HG03060 (cell line): ENCODE results near the gene ANKRD40.
A peak's percentile ranks its signal among the peaks of the same experiment; 100 is the strongest.
"Not testable (repeated sequence)": the region's sequence is repeated elsewhere in the genome, so short reads cannot be mapped to it uniquely, and the experiment has no call there.

Source experiments
- ATAC-seq: cut with Tn5 transposase; IDR thresholded peaks from one replicate; pipeline ENCODE4 v1.9.1; 2021; ENCODE audit warnings: low read depth, moderate number of reproducible peaks; ENCODE audit not compliant: unreplicated experiment

ANKRD40 gene

GRCh38 chr17:50707289-50708049, at the start of gene ANKRD40:
Gene ANKRD40 (minus strand): TSS chr17:50707914. CDS start chr17:50707654, 260 bp downstream.
- ATAC-seq: peak; percentile 69

- no peak for ATAC-seq
These were observed 46.8 kb upstream of the ANKRD40 start for GRCh38 chr17:50754521-50754920.

GRCh38 chr17:50749245-50749644, 41.5 kb upstream of the ANKRD40 start:
- no peak for ATAC-seq

GRCh38 chr17:50745631-50746030, 37.9 kb upstream of the ANKRD40 start:
- ATAC-seq: no peak

GRCh38 chr17:50739098-50739497, 31.4 kb upstream of the ANKRD40 start:
- no peak for ATAC-seq

- no peak for ATAC-seq
These were observed 29.5 kb upstream of the ANKRD40 start for GRCh38 chr17:50737118-50737698.

- no peak for ATAC-seq
These were observed 27.6 kb upstream of the ANKRD40 start for GRCh38 chr17:50735287-50735686.

GRCh38 chr17:50731575-50732460, 24.1 kb upstream of the ANKRD40 start:
- no peak for ATAC-seq

GRCh38 chr17:50728881-50729765, 21.4 kb upstream of the ANKRD40 start:
- no peak for ATAC-seq

GRCh38 chr17:50728112-50728429, 20.4 kb upstream of the ANKRD40 start:
- no peak for ATAC-seq

- no peak for ATAC-seq
These were observed 18.3 kb upstream of the ANKRD40 start for GRCh38 chr17:50725769-50726655.

- ATAC-seq: not testable (repeated sequence)
These were observed 16.9 kb upstream of the ANKRD40 start for GRCh38 chr17:50724622-50725021.

GRCh38 chr17:50722746-50723145, 15.0 kb upstream of the ANKRD40 start:
- no peak for ATAC-seq

- no peak for ATAC-seq
These were observed 13.7 kb upstream of the ANKRD40 start for GRCh38 chr17:50721194-50722010.

GRCh38 chr17:50719924-50720794, 12.4 kb upstream of the ANKRD40 start:
- ATAC-seq: no peak

GRCh38 chr17:50719144-50719923, 11.6 kb upstream of the ANKRD40 start, which contains the start of gene LUC7L3:
Gene LUC7L3 (plus strand): TSS chr17:50719603. CDS start chr17:50719733, 130 bp downstream.
- ATAC-seq: peak; percentile 65

- ATAC-seq: no peak
These were observed 7.8 kb upstream of the ANKRD40 start for GRCh38 chr17:50715471-50715870.
